Measurements from ENCODE around the gene CTBP2.

DNA sequence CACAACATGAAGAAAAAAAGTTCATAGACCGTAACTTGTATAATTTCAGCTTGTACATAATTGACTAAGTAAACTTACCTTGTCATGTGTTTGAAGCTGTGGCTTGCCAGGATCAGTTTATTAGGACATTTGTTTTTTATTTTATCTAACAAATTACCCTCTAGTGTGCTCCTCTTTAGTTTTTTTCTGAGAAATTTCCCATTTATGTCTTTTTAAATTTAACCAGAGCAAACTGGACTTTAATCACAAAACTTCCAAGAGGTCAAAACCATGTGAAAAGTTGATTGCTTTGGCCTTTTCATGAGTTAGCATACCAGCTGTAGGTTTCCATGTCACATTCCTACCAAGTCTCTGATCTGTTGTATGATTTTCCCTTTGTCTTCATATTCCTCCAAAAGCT, 176.0 kb downstream of the CTBP2 start:
- TF ChIP-seq POLR2A (IDR thresholded peaks at IDR 0.05): no peak
- TF ChIP-seq, protein P1, sequence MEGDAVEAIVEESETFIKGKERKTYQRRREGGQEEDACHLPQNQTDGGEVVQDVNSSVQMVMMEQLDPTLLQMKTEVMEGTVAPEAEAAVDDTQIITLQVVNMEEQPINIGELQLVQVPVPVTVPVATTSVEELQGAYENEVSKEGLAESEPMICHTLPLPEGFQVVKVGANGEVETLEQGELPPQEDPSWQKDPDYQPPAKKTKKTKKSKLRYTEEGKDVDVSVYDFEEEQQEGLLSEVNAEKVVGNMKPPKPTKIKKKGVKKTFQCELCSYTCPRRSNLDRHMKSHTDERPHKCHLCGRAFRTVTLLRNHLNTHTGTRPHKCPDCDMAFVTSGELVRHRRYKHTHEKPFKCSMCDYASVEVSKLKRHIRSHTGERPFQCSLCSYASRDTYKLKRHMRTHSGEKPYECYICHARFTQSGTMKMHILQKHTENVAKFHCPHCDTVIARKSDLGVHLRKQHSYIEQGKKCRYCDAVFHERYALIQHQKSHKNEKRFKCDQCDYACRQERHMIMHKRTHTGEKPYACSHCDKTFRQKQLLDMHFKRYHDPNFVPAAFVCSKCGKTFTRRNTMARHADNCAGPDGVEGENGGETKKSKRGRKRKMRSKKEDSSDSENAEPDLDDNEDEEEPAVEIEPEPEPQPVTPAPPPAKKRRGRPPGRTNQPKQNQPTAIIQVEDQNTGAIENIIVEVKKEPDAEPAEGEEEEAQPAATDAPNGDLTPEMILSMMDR (IDR thresholded peaks at IDR 0.05): no peak
